Stimulated activated CD4-positive, alpha-beta T cell treated with anti-CD3 and anti-CD28 coated beads, TNF-alpha, amount 100 ng/mL, for 4 hours (primary cell): ENCODE measurements around the gene DACH1.

Source experiments
- DNase-seq, 3 experiments: peaks; one replicate each; pipeline ENCODE4 v3.0.0-alpha.2; 2020; ENCODE audit warnings: low read depth in 3 of 3

Gene DACH1

DNA sequence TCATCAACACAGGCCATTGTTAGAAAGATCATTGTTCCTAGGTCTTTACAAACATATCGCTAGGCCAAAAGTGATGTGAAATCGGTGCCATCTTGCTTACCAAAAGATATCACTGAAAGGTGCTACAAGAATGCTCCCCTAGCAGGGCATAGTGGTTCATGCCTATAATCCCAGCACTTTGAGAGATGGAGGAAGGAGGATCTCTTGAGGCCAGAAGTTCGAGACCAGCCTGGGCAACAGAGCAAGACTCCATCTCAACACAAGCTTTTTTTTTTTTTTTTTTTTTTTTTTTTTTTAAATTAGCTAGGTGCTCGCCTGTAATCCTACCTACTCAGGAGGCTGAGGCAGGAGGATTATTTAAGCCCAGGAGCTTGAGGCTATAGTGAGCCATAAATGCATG lies 92.1 kb downstream of the DACH1 start:
- DNase-seq, result no peak

DNA sequence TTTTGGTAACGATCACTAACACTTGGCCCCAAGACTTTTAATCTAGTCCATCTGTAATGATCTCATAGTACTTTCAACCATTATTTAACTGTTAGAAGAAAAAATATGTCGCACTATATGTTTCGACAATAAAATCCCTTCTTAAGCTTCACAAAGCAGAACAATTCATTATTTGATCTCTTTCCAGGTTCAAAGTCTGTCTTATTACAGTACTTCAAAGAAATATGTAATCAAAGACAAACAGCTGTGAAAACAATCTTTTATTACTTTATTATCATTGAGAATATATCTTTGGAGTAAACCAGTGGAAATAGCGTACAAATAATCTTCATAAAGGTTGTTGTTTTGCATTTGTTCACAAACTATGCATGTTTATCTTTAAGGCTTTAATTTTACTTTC lies 93.5 kb downstream of the DACH1 start:
- no peak for DNase-seq

- DNase-seq, result no peak
These were observed 94.6 kb downstream of the DACH1 start for GRCh38 chr13:71772361-71772760.

GRCh38 chr13:71771144-71771543 lies 95.9 kb downstream of the DACH1 start:
- DNase-seq, result no peak

DNA sequence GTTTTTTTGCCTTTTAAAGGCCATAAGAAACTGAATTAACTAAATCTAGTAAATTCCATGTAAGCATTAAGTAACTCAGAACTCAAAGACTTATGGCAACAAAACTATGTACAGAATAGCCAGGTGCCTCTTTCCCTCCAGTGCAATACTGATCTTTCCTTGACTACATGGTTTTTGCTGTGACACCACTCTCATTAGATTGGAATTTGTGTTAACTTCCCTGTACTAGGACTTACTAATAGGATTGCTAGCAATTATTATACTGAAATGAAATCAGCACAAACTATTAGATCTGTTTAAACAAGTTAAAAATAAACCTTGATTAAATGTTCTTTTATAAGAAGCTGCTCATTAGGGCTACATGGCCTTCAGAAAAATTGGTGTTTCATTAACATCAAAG lies 96.3 kb downstream of the DACH1 start:
- no peak for DNase-seq

- DNase-seq, result no peak
These were observed 98.1 kb downstream of the DACH1 start for GRCh38 chr13:71768881-71769280.

DNA sequence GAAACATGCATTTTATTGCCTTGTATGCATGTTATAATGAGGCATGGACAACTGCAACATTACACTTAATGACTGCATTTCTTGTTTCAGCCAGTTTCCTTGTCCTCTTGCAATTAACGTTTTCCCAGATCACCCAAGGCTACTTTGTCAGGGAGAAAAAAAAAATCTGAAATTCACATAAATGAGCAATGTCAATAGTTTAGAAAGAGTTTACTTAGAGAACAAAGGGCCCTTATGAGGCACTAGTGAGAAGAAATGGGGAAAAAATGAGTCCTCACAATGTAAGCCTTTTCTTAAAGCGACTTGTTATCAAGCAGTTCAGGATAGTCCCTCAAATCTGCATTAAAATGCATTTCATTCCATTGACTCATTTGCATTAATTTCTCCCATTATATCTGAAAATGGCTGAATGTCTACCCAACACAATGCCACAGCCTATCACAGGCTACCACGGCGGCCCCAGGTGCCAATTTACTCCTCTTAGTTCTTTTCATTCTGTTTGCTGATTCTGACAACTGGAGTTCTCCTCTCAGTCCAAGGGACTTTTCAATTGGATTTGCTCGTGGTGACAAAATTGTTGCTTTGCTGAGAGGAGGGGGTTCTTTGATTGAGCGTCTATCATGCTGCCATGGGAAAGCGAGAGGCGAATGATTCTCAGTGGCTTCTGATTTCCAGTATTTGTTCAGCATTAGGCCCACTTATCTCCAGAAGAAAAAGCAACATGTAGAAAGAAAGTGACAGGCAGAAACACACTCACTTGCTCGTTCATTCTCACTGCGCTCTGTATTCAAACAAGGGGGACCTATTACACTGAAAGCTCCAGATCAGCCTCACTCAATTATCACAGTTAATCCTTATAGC lies 107.1 kb downstream of the DACH1 start:
- no peak for DNase-seq

- no peak for DNase-seq
These were observed 108.2 kb downstream of the DACH1 start for GRCh38 chr13:71758828-71759227.

DNA sequence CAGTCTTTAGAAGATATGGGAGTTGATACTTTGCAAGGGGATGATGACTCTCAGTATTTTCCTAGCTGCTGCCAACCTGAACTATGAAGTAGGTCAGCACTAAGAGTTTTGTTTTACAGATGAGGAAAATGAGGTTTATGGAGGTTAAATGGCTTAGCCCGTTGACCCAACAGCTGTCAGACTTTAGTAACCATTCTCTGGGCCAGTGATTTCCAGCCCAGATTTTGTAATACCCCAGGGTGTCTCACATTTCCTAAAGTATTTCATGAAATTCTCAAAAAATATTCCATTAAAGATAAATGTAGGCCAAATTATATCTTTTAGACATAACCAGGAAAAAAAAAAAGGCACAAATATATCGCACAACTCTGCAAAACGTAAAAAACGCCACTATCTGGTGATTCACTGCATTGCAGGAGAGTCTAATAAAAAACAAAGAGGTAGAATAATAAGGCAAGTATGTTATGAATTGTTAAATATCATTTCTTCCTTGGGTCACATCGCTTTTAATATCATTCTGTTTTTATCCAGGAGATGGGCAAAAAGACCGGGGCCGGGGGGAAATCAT lies 112.5 kb downstream of the DACH1 start:
- no peak for DNase-seq

- DNase-seq, result no peak
These were observed 114.1 kb downstream of the DACH1 start for GRCh38 chr13:71752775-71753513.

- DNase-seq, result no peak
These were observed 115.9 kb downstream of the DACH1 start for GRCh38 chr13:71751073-71751472.

GRCh38 chr13:71730267-71730666 lies 136.7 kb downstream of the DACH1 start:
- DNase-seq, result no peak

DNA sequence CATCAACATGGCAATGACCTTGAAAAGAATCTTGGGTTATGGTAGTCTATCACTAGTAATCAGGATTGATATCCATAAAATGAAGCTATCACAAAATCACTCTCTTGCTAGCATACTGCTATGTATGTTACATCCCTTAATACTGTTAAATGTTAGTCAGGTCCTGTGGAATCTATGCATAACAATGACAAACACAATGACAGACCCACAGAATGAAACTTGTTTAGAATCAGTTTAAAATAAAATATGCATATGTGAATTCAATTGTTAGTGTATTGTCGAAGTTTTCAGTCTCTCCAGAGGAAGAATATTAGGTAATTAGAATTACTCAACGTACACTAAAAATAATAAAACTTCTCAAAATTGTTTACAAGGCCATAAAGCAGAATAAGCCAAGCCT lies 137.6 kb downstream of the DACH1 start:
- no peak for DNase-seq

- DNase-seq, result no peak
These were observed 139.3 kb downstream of the DACH1 start for GRCh38 chr13:71727662-71728061.

GRCh38 chr13:71727042-71727441 lies 140.0 kb downstream of the DACH1 start:
- DNase-seq, result no peak

GRCh38 chr13:71722206-71722605 lies 144.8 kb downstream of the DACH1 start:
- no peak for DNase-seq

GRCh38 chr13:71721104-71721503 lies 145.9 kb downstream of the DACH1 start:
- DNase-seq, result no peak

DNA sequence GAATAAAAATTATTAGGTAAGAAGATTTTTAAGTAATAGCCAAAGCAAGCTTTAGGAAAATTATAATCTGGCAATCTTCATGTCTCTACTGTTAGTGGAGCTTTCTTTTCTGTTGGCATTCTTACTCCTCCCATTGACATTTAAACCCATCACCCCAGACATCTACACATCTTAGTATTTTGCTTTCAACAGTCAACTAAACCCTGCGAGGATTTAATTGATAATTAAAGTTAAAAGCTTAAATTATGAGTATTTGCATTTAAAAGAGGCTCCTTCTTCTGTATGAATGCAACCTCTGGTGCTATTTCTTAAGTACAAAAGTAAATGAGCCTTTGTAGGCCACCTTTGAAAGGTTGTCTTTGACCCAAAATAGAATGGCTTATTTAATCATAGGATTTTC lies 148.1 kb downstream of the DACH1 start:
- no peak for DNase-seq

DNA sequence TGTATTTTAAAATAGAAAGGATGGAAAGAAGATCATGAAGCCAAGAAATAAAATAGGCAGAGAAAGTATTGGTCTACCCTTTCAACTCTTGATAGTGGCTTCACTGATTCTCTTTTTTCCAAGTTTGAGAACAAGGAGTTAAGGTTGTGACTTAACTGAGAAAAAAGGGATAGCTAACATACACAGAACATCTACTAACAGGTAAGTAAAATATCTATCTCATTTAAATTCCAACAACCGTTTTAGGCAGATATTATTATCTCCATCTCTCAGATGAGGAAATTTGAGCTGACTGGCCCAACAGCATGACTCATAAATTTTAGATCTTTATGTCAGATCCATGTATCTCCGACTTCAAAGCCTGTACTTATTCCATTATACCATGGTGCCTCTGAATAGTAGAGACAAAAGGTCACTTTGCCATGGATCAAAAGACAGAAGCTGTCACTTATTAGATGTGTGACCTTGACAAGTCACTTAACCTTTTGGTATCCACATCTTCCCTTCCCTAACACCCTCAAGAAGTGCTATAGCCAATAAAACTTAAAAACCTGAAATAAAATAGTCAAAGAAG lies 152.1 kb downstream of the DACH1 start:
- DNase-seq, result no peak

- no peak for DNase-seq
These were observed 153.9 kb downstream of the DACH1 start for GRCh38 chr13:71712988-71713653.

GRCh38 chr13:71704656-71705055 lies 162.3 kb downstream of the DACH1 start:
- DNase-seq, result no peak

DNA sequence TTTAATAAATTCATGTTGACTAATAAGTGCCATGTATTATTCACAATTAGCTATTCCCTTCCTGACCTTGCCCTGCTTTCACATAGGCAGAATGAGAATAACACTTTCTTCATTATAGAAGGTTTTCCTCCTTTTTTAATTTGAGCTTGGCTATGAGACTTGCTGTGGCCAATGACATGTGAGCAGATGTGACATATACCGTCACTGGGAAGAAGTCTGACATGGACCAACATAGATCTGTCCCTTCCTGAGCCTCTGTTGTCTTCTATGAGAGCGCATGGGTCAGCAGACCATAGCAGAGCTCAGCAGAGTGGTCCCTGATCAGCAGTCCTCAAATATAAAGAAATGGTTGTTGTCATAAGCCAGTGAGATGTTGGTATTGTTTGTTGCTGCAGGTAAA lies 163.9 kb downstream of the DACH1 start:
- no peak for DNase-seq
